ENCODE data around the gene VAV1.
"Not testable (repeated sequence)": the region's sequence is repeated elsewhere in the genome, so short reads cannot be mapped to it uniquely, and the experiment has no call there.

The VAV1 gene

DNA sequence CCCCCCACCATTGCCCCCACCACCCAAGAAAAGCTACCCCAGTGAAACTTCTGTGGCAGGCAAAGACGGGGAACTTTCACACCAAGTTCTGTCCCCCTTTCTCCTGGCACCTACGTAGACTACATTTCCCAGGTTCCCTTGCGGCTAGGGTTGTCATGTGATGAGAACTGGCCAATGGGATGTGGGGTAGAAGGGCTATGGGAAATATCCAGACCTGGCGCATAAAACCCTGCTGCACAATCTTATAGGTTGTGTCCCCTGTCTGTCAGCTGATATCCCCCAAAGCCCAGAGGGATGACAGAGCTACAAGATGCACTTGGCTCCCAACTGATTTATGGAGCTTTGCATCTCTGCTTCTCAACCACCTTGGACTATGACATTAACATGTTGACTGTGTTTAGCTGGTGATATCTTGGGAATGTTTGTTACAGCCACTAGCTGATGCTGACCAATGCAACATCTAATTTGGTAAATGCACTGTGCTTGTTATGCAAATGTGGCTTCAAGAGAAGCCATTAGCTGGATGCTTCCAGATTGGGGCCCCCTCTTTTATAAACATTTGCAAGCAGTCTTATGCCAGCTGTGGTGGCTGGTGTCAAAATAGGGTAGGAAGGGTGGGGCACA lies 11.3 kb upstream of the VAV1 start:
- no peak for DNase-seq (ENCODE audit: low read depth)

DNA sequence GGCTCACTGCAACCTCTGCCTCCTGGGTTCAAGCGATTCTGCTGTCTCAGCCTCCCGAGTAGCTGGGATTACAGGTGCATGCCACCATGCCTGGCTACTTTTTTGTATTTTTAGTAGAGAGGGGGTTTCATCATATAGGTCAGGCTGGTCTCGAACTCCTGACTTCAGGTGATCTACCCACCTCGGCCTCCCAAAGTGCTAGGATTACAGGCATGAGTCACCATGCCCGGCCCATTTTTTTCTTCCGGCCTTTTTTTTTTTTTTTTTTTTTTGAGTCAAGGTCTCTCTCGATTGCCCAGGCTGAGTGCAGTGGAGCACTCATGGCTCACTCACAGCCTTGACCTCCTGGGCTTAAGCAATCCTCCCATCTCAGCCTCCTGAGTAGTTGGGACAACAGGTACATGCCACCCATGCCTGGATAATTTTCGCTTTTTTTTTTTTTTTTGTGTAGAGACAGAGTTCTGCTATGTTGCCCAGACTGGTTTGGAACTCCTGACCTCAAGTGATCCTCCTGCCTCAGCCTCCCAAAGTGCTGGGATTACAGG lies 10.2 kb upstream of the VAV1 start:
- not testable (repeated sequence) for DNase-seq (ENCODE audit: low read depth)

DNA sequence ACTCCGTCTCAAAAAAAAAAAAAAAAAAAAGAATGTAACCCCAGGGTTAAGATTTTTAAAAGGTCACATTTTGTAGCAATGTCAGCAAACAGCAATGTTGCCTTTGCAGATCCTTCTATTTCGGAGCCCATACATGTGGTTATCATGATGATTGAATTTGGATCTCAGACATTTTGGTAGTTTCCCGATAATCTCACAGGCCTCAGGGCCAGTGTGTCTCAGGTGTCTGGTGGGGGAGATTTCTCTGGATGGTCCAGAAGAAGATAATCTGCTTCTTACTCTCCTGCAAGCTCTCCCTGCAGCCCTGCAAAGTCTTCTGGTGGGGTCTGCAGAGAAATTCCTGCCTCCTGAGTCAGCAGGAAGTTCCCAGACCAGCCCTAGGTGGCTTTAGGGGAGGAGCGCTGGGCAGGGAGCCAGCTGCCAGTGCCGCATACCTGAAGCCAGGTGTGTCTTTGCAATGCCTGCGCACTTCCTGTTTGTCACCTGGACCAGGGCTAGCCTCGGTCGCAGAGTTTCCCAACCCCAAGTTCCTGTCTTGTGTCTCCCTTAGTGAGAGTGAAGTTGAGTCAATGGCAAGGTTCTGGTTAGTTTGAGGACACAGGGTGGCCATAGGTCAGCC lies 6.7 kb upstream of the VAV1 start:
- DNase-seq (ENCODE audit: low read depth) = no peak

DNA sequence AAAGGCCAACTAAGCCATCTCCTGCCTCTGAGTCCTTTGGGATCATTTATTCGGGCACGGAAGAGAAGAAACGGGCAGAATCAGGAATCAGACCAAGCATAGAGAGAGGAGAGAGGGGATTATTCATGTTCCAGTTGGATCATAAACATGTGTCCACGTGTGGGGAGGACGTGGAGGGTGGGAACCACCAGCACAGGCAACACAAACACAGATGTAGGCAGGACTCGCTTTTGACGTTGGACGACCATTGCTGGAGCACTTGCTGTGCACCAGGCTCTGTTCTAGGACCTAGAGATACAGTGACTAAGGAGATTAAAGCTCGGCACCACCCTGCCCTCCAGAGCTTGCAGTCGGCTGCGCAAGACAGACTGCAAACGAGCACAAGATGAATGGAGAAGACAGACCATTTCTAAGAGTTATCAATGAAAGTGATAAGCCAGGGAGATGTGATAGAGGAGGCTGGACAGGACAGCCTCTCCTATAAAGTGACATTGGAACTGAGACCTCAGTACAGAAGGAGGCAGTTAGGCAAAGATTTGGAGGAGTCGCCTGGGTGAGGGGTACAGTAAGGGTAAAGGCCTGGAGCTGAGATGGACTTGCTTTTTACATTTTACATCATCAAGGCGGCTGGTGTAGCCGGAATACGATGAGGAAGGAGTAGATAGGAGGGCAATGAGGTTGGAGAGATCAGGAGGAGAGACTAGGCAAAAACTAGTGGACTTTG lies 6.0 kb upstream of the VAV1 start:
- no peak for DNase-seq (ENCODE audit: low read depth)

DNA sequence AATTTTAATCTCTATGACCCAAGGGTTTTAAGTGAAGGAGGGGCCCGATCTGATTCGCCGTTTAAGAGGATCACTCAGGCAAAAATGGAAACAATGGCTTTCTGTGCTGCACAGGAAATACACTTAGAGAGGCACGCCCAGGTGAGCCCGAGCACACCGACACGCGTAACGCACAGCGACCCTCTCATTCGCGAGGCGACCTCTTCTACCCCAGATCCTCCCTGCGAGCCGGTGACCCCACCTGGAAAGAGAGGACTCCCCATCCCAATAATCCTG lies 5.5 kb upstream of the VAV1 start:
- no peak for DNase-seq (ENCODE audit: low read depth)

DNA sequence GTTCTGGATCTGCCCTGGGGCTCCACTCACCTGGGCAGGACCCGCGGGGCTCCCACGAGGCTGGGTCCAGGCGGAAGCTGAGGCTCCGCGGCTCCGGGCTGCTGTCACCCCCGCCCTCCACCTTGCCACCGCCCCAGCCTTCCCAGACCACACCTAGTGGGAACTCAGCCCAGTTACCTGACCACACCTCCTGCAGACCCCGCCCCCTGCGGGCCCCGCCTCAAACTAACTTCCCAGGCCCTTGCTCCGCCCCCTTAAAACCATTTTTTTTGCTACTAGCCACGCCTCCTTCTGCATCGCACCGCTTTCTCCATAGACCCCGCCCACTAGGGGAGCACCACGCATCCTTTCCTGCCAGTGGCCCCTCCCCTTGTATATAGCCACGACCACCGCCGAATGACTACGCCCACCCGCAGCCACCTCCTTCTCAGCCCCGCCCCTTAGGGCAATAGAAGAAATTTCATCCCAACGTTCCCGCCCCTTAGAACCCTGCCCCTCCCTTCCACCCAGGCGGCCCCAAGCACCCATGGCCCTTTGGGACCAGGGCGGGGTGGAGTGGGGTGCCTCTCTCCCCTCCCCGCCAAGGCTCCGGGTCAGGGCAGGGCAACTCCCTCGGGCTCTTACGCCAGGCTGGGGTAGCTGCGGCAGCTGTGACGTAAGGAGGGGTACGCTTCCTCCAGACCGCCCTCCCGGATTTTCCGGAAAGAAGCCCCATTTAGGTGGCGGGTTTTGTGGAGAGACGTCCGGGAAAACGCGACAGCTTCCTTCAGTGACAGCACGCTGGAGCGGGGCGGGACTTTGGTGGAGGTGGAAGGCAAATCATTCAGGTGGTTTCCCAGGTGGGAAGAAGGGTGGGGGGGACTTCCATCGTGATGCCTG lies 4.9 kb upstream of the VAV1 start, which contains the start of gene SH2D3A:
Gene SH2D3A (minus strand): TSS at position 79 of the 879 bp plus-strand sequence. CDS start 3,687 bp downstream, outside the sequence.
- DNase-seq (ENCODE audit: low read depth) = peak; percentile 91

DNA sequence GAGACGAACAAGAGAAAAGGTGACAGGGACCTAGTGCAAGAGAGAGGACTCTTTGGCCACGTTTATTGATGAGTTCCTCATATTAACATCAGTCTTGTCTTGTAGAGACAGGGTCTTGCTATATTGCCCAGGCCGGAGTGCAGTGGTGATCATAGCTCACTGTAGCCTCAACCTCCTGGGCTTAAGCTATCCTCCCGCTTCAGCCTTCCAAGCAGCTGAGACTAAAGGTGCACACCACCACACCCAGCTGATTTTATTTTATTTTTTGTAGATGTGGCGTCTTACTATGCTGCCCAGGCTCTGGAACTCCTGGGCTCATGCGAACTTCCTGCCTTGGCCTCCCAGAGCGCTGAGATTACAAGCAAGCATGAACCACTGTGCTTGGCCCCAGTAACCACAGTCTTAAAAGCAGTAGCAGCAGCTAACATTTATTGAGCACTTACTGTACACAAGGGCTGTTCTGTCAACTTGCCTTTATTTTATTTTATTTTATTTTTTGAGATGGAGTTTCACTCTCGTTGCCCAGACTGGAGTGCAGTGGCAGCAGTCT lies 4.2 kb upstream of the VAV1 start:
- no peak for DNase-seq (ENCODE audit: low read depth)

DNA sequence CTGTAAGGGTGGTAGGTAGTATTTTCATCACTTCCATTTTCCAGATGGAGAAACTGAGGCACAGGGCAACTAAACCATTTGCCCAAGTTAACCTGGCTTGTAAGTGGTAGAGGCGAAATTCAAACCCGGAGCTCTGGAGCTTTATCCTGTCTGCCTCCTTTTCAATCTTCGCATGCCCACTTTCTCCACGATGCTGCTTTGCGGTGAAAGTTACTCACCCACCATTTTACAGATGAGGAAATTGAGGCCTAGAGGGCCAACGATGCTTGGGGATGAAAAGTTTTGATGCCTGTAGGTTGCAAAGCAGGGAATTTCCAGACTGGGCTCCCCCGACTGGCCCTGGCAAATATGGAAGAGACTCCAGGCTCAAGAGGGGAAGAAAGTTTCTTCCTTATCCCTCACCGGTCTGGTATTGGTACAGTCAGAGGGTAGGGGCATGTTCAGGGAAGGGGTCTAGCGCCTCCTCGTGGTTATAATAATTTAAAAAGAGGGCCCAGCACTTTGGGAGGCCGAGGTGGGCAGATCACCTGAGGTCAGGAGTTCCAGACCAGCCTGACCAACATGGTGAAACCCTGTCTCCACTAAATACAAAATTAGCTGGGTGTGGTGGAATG lies 3.4 kb upstream of the VAV1 start:
- no peak for DNase-seq (ENCODE audit: low read depth)

DNA sequence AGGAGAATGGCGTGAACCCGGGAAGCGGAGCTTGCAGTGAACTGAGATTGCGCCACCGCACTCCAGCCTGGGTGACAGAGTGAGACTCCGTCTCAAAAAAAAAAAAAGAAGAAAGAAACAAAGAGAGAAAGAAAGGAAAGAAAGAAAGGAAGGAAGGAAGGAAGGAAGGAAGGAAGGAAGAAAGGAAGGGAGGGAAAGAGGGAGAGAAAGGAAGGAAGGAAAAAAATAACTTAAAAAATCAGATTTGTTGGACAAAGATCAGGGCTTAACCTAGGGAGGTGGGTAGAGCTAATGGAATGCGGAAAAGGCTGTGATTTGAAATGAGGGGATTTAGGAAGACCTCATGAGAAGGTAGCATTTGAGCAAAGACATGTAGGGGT lies 870 bp upstream of the VAV1 start:
- DNase-seq (ENCODE audit: low read depth) = not testable (repeated sequence)

DNA sequence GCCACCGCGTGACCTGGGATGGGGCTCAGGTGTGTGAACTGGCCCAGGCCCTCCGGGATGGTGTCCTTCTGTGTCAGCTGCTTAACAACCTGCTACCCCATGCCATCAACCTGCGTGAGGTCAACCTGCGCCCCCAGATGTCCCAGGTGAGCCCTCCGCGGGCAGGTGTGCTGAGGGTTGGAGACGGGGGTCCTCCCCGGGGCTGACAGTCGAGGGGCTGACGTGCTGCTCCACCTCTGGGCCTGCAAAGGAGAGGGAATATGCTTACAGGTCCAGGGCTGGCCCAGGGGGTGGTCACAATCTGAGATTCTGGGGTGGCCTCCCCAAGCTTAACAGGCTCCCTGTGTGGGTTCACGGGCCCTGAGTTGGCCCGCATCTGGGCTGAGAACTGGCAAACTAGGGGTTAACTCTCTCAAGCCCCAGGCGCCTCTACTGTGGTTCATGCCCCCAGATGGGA lies 386 bp downstream of the VAV1 start:
- DNase-seq (ENCODE audit: low read depth) = no peak

DNA sequence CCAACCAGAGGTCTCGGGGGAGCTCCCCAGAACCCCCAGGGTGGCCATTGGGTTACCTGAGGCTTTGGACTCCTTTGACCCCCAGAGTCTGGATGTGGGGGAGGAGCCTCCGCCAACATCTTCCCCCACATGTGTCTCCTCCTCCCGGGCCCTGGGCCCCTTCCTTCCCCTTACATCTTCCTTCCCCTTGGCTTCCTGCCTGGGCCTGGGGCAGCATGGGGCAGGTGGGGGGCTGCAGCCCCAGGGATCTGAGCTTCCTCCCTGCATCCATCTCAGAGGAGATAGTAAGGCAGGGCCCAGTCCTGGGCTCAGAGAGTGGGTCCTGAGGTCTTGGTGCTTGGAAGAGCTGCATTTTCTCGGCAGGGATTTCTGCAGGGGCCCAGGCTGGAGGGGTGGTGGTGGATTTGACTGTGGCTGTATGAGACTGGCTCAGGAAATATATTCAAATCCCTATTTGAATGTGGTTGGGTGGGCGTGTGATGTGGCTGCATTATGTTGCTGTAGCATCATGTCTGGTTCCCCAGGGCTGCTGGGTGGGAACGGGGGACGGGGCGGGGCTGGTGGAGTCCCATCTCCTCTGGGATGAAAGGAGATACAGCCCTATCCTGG lies 919 bp downstream of the VAV1 start:
- peak; percentile 13 for DNase-seq (ENCODE audit: low read depth)

DNA sequence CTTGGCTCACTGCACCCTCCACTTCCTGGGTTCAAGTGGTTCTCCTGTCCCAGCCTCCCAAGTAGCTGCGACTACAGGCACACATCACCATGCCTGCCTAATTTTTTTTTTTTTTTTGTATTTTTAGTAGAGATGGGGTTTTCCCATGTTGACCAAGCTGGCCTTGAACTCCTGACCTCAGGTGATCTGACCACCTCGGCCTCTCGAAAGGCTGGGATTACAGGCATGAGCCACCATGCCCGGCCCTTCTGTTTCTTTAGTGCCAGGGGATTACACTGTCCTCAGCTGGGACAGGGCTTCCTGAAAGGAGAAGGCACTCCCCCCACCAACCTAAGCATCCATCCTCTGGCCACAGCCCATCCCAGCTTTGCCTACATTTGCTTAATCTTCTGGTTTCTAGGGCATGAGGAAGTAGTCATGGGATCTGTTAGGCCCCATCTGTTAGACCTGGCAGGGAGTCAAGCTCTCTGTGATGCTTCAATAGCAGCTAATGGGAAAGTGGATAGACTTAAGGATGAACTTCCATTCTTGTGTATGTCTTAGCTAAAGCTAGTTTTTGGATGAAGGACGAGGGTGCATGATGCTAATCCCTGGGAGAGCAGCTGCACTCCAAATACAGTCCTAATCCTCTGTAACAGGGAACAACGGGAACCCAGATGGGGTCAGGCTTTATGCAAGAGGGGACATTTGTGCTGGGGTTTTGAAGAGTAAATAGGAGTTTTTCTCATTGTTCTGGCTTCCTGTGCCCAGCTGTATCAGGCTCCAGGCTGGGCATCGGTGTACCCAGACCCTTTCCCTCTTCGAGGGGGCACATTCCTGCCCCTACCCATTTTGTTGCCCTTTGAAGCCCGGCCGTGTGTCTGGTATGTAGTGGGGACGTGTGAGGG lies 2.6 kb downstream of the VAV1 start:
- no peak for DNase-seq (ENCODE audit: low read depth)

DNA sequence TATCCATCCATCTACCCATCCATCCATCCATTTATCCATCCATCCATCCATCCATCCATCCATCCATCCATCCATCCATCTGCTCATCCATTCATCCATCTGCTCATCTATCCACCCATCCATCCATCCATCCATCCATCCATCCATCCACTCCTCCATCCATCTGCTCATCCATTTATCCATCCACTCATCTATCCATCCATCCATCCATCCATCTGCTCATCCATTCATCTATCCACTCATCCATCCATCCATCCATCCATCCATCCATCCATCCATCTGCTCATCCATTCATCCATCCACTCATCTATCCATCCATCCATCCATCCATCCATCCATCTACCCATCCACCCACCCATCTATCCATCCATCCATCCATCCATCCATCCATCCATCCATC lies 3.5 kb downstream of the VAV1 start:
- DNase-seq (ENCODE audit: low read depth) = not testable (repeated sequence)

DNA sequence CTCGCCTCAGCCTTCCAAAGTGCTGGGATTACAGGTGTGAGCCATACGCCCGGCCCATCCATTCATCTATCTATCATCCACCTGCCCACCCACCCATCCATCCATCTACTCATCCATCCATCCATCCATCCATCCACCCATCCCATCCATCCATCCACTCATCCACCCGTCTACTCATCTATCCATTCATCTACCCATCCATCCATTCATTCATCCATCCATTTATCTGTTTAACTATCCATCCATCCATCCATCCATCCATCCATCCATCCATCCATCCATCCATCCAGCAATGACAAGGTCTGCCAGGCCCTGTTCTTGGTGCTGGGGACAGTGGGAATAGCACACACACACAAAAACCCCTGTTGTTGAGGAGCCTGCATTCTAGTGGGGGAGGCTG lies 4.5 kb downstream of the VAV1 start:
- no peak for DNase-seq (ENCODE audit: low read depth)

DNA sequence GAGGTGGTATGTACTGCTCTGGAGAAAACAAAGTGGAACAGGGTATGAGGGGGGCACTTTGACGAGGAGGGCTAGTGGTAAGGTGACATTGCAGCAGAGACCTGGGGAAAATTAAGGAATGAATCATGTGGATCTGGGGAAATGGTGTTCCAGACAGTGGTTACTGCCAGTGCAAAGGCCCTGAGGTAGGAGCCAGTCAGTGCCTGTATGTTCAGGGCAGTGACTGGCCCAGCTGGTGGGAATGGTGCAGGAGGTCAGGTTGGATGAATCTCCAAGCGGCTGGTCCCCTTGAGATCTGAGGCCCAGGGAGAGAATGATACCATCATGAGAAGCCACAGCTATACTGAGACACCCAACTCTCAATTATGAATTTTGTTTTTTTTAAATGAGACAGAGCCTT lies 4.9 kb downstream of the VAV1 start:
- DNase-seq (ENCODE audit: low read depth) = no peak

DNA sequence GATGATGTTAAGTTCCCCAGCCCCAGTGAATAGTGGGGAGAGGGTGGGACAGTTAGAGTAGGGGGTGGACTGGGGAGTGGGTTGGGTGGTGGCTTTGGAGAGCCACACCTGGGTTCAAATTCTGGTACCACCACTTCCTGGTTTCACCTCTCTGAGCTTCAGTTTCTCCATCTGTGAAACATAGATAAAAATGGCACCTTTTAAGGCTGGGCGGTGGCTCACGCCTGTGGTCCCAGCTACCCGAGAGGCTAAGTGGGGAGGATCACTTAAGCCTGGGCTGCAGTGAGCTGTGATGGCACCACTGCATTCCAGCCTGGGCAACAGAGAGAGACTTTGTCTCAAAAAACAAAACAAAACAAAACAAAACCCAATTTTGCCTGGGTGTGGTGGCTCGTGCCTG lies 5.9 kb downstream of the VAV1 start:
- no peak for DNase-seq (ENCODE audit: low read depth)

DNA sequence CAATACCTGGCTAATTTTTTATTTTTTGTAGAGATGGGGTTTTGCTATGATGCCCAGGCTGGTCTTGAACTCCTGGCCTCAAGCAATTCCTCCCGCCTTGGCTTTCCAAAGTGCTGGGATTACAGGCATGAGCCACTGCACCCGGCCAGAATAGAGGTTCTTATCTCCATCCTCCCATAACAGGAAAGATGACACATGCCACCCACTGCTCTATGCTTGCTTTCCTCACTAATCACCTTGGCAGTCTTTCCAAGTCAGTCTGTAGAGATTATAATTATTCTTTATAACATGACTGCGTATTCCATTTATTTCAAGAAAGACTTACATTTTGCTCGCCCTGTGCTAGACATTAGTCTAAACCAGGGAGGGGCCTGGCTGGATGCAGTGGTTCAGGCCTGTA lies 6.7 kb downstream of the VAV1 start:
- no peak for DNase-seq (ENCODE audit: low read depth)

DNA sequence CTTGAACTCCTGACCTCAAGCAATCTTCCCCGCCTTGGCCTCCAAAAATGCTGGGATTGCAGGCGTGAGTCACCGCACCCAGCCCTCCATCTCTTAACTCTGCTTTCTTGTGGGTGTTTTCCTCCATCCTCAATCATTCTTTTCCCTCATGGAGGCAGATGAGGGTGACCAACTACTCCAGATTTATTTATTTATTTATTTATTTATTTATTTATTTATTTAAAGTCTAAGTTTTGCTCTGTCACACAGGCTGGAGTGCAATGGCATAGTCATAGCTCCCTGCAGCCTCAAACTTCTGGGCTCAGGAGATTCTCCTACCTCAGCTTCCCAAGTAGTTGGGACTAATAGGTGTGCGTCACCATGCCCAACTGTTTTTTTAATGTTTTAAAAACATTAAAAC lies 14.9 kb downstream of the VAV1 start:
- DNase-seq (ENCODE audit: low read depth) = no peak

DNA sequence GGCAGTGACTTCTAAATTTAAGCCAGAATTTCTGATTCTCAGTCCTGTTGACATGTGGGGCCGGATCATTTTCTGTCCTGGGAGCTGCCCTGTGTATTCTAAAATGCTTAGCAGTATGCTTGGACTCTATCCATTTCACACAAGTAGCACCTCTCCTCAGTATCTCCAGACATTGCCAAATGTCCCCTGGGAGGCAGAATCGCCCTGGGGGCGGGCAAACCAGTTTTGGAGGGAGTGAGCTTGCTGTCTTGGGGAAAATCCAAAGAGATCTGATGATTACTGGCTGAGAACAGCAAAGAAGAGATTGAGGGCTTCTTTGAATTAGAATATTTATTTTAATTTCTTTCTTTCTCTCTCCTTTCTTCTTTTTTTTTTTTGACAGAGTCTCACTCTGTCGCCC lies 16.4 kb downstream of the VAV1 start:
- DNase-seq (ENCODE audit: low read depth) = no peak

Data from activated T-helper 1 cell treated with Interleukin-2 at 50 U/mL for 16 hours (primary cell).